SK-N-MC (cell line): ENCODE data around the gene TACR1.

Experiments used
- FOXP2 ChIP-seq: optimal IDR thresholded peaks from 2 replicates; pipeline ENCODE3; 2011; ENCODE audit warnings: mild to moderate bottlenecking, moderate library complexity; ENCODE audit not compliant: insufficient read depth; ENCODE audit errors: extremely low read length, control extremely low read depth
- POLR2AphosphoS5 ChIP-seq: IDR thresholded peaks from 2 replicates; pipeline ENCODE4 v1.6.1; 2012; ENCODE audit warnings: mild to moderate bottlenecking, low read depth, low read length, borderline replicate concordance

DNA sequence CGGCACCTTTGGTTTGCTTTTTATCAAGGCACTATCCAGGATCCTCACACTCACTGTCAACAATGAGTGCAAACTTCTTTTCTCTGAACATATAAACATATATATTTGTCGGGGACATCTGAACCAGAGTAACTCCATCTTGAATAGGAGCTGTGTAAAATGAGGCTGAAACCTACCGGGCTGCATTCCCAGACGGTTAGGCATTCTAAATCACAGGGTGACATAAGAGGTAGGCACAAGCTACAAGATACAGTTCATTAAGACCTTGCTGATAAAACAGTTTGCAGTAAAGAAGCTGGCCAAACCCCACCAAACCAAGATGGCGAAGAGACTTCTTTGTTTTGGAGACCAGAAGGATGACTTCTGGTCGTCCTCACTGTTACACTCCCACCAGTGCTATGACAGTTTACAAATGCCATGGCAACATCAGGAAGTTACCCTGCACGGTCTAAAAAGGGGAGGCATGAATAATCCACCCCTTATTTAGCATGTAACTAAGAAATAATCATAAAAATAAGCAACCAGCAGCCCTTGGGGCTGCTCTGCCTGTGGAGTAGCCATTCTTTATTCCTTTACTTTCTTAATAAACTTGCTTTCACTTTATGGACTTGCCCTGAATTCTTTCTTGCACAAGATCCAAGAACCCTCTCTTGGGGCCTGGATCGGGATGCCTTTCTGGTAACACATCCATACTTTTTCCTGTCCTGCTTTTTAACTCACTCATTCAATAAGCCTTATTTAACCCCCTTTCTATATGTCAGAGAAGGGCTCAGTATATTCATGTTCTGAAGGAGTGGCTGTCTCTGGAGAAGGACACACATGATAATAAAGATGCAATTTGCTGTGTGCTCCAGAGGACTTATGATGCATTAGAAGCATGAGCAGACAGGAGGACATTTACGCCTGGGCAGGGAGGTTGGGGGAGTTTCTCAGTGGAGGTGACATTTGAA lies 65.4 kb downstream of the TACR1 start:
- no peak for TF ChIP-seq FOXP2
- no peak for TF ChIP-seq POLR2AphosphoS5
